KBM-7 (cell line): ENCODE results near the gene MAS1.

Experiments used
- DNase-seq: peaks from one replicate; pipeline ENCODE4 v3.0.0-alpha.2; 2015
- in situ Hi-C: fragments of 300-500 bp; cut with MboI; formaldehyde crosslinking; loops from 2 replicates; pipeline ENCODE4 v1.14.3; 2020; ENCODE audit warnings: low sequenced_read_pairs, low pct_unique_long_range_greater_than_20kb, mixed read lengths

The MAS1 gene

GRCh38 chr6:159876242-159876641 lies 14.5 kb upstream of the MAS1 start:
- no peak for DNase-seq
- in situ Hi-C loops = no loop called here

- in situ Hi-C loops = no loop called here
- no peak for DNase-seq
These were observed 13.5 kb upstream of the MAS1 start for GRCh38 chr6:159877256-159877808.

GRCh38 chr6:159878341-159878740 lies 12.4 kb upstream of the MAS1 start:
- in situ Hi-C loops = no loop called here

GRCh38 chr6:159879856-159880255 lies 10.9 kb upstream of the MAS1 start:
- in situ Hi-C loops = no loop called here
- no peak for DNase-seq

More at GRCh38 chr6:159878341-159878740, 12.4 kb upstream of the MAS1 start:
- no peak for DNase-seq

GRCh38 chr6:159880412-159880975 lies 10.3 kb upstream of the MAS1 start:
- in situ Hi-C loops = no loop called here
- DNase-seq = no peak

GRCh38 chr6:159884720-159885119 lies 6.1 kb upstream of the MAS1 start:
- DNase-seq = no peak
- in situ Hi-C loops = no loop called here

GRCh38 chr6:159886270-159886669 lies 4.5 kb upstream of the MAS1 start:
- in situ Hi-C loops = no loop called here
- no peak for DNase-seq

GRCh38 chr6:159887146-159887545 lies 3.6 kb upstream of the MAS1 start:
- no peak for DNase-seq
- in situ Hi-C loops = no loop called here

GRCh38 chr6:159887761-159888160 lies 3.0 kb upstream of the MAS1 start:
- DNase-seq = no peak

GRCh38 chr6:159890201-159890600 lies 587 bp upstream of the MAS1 start:
- in situ Hi-C loops = no loop called here
- no peak for DNase-seq

More at GRCh38 chr6:159887761-159888160, 3.0 kb upstream of the MAS1 start:
- in situ Hi-C loops = no loop called here

GRCh38 chr6:159892053-159892452 lies 1.3 kb downstream of the MAS1 start:
- in situ Hi-C loops = no loop called here
- no peak for DNase-seq

- in situ Hi-C loops = no loop called here
- no peak for DNase-seq
These were observed 2.3 kb downstream of the MAS1 start for GRCh38 chr6:159893064-159893463.

GRCh38 chr6:159894991-159895390 lies 4.2 kb downstream of the MAS1 start:
- DNase-seq = no peak
- in situ Hi-C loops = no loop called here

- no peak for DNase-seq
- in situ Hi-C loops = no loop called here
These were observed 6.8 kb downstream of the MAS1 start for GRCh38 chr6:159897603-159898002.

- DNase-seq = no peak
- in situ Hi-C loops = no loop called here
These were observed 7.7 kb downstream of the MAS1 start for GRCh38 chr6:159898519-159898918.

- in situ Hi-C loops = no loop called here
- DNase-seq = no peak
These were observed 9.4 kb downstream of the MAS1 start for GRCh38 chr6:159899994-159900745.

GRCh38 chr6:159902620-159903019 lies 11.8 kb downstream of the MAS1 start:
- DNase-seq = no peak
- in situ Hi-C loops = no loop called here

GRCh38 chr6:159904497-159904911 lies 13.7 kb downstream of the MAS1 start:
- in situ Hi-C loops = no loop called here
- DNase-seq = no peak

- no peak for DNase-seq
- in situ Hi-C loops = no loop called here
These were observed 15.6 kb downstream of the MAS1 start for GRCh38 chr6:159906400-159906799.

- no peak for DNase-seq
- in situ Hi-C loops = no loop called here
These were observed 17.7 kb downstream of the MAS1 start for GRCh38 chr6:159908535-159908934.

- no peak for DNase-seq
- in situ Hi-C loops = no loop called here
These were observed 18.2 kb downstream of the MAS1 start for GRCh38 chr6:159908979-159909378.
